Loucy (cell line): ENCODE results near the gene IRAK1BP1.

Source experiments
- H2AFZ ChIP-seq: fragments of 200-600 bp; sonication (generic); 2 replicates; pipeline ENCODE4 v1.6.0; 2016; ENCODE audit warnings: antibody characterized with exemption, mild to moderate bottlenecking, low read length, moderate library complexity
- H3F3A ChIP-seq: fragments of 200-600 bp; 2 replicates; pipeline ENCODE4 v1.6.0; 2016; ENCODE audit warnings: antibody characterized with exemption, low read depth, mild to moderate bottlenecking
- H3K27me3 ChIP-seq: fragments of 200-600 bp; sonication (generic); 2 replicates; pipeline ENCODE4 v1.6.1; 2014; ENCODE audit warnings: low read length, mild to moderate bottlenecking; ENCODE audit not compliant: insufficient read depth, poor library complexity, severe bottlenecking
- H3K36me3 ChIP-seq: fragments of 200-600 bp; sonication (generic); 2 replicates; pipeline ENCODE4 v1.6.1; 2016; ENCODE audit warnings: low read length; ENCODE audit not compliant: insufficient read depth
- H3K4me1 ChIP-seq: fragments of 200-600 bp; sonication (generic); 2 replicates; pipeline ENCODE4 v1.5.1; 2014; ENCODE audit warnings: low read length, mild to moderate bottlenecking; ENCODE audit not compliant: insufficient read depth, poor library complexity, severe bottlenecking
- H3K4me2 ChIP-seq: fragments of 200-600 bp; sonication (generic); 2 replicates; pipeline ENCODE4 v1.6.0; 2014; ENCODE audit warnings: antibody characterized with exemption, low read length, low read depth, mild to moderate bottlenecking; ENCODE audit not compliant: poor library complexity, severe bottlenecking
- H3K4me3 ChIP-seq: fragments of 200-600 bp; sonication (generic); 2 replicates; pipeline ENCODE4 v1.5.1; 2014; ENCODE audit warnings: low read length, mild to moderate bottlenecking, mixed read lengths; ENCODE audit not compliant: poor library complexity, severe bottlenecking
- H3K79me2 ChIP-seq: fragments of 200-600 bp; sonication (generic); 2 replicates; pipeline ENCODE4 v1.6.1; 2014; ENCODE audit warnings: low read length; ENCODE audit not compliant: insufficient read depth
- H3K9ac ChIP-seq: fragments of 200-600 bp; sonication (generic); 2 replicates; pipeline ENCODE4 v1.6.0; 2014; ENCODE audit warnings: mild to moderate bottlenecking, low read depth, low read length, moderate library complexity; ENCODE audit not compliant: poor library complexity, severe bottlenecking
- H3K9me2 ChIP-seq: fragments of 200-600 bp; sonication (generic); replicated peaks from 2 replicates; pipeline ENCODE4 v1.6.1; 2016; ENCODE audit warnings: low read depth, low read length, mixed read lengths
- H3K9me3 ChIP-seq: fragments of 200-600 bp; sonication (generic); 2 replicates; pipeline ENCODE4 v1.6.1; 2014; ENCODE audit warnings: mild to moderate bottlenecking, antibody characterized with exemption, low read length, low read depth; ENCODE audit not compliant: insufficient read depth
- H4K20me1 ChIP-seq: fragments of 200-600 bp; sonication (generic); 2 replicates; pipeline ENCODE4 v1.6.0; 2014; ENCODE audit warnings: antibody characterized with exemption, low read length, mild to moderate bottlenecking; ENCODE audit not compliant: insufficient read depth, poor library complexity, severe bottlenecking
- CTCF ChIP-seq: fragments of 200-600 bp; sonication (generic); conservative IDR thresholded peaks from 2 replicates; pipeline ENCODE4 v1.5.1; 2014; ENCODE audit warnings: mild to moderate bottlenecking, antibody characterized with exemption, low read length
- EZH2phosphoT487 ChIP-seq: fragments of 200-600 bp; IDR thresholded peaks from 2 replicates; pipeline ENCODE4 v1.6.1; 2018; ENCODE audit warnings: antibody characterized with exemption, mild to moderate bottlenecking, moderate library complexity, borderline replicate concordance

Gene IRAK1BP1

GRCh38 chr6:78867370-78868040 lies at the start of gene IRAK1BP1:
Gene IRAK1BP1, plus strand, starts transcription at chr6:78867551. Its CDS starts 26 bp downstream, at chr6:78867577.
- Histone ChIP-seq H3K4me3 (peak within 1 kb of the TSS; percentile 92), H3K9ac (peak within 1 kb of the TSS; percentile 92), H3K9me2 (no peaks in the 10 kb centered on the region), H2AFZ (peak within 1 kb of the TSS; percentile 99), H3K9me3 (no peaks in the 10 kb centered on the region), H3K27me3 (no peaks in the 10 kb centered on the region), H3F3A (no peaks in the 10 kb centered on the region), H3K36me3 (no peaks in the 10 kb centered on the region), H3K4me2 (peak within 1 kb of the TSS; percentile 88), H3K4me1 (peaks cover 20% of the 10 kb centered on the region), H4K20me1 (no peaks in the 10 kb centered on the region), H3K79me2 (peaks cover 15% of the 10 kb centered on the region)
- TF ChIP-seq EZH2phosphoT487, result no peak
- TF ChIP-seq CTCF, result peak; percentile 39

GRCh38 chr6:78824045-78824444 lies 43.3 kb upstream of the IRAK1BP1 start:
- no peaks in the 10 kb centered on the region for H3K9me3 ChIP-seq
- no peak overlapping the region for H3K4me2 ChIP-seq
- no peaks in the 10 kb centered on the region for H4K20me1 ChIP-seq
- no peaks in the 10 kb centered on the region for H3K36me3 ChIP-seq
- no peak overlapping the region for H2AFZ ChIP-seq
- no peaks in the 10 kb centered on the region for H3K9me2 ChIP-seq
- H3K79me2 ChIP-seq, result no peaks in the 10 kb centered on the region
- H3K4me1 ChIP-seq, result no peaks in the 10 kb centered on the region
- no peaks in the 10 kb centered on the region for H3F3A ChIP-seq
- H3K9ac ChIP-seq, result no peak overlapping the region
- no peaks in the 10 kb centered on the region for H3K27me3 ChIP-seq
- H3K4me3 ChIP-seq, result no peak overlapping the region
- TF ChIP-seq EZH2phosphoT487 (no peak), CTCF (no peak)

GRCh38 chr6:78829407-78829806 lies 37.9 kb upstream of the IRAK1BP1 start:
- no peak for TF ChIP-seq EZH2phosphoT487
- TF ChIP-seq CTCF, result no peak
- Histone ChIP-seq H3F3A (no peaks in the 10 kb centered on the region), H3K27me3 (no peaks in the 10 kb centered on the region), H3K4me3 (no peak overlapping the region), H3K4me2 (no peak overlapping the region), H4K20me1 (no peaks in the 10 kb centered on the region), H3K36me3 (no peaks in the 10 kb centered on the region), H3K9me2 (no peaks in the 10 kb centered on the region), H3K4me1 (no peaks in the 10 kb centered on the region), H2AFZ (no peak overlapping the region), H3K9ac (no peak overlapping the region), H3K9me3 (no peaks in the 10 kb centered on the region), H3K79me2 (no peaks in the 10 kb centered on the region)
